H1 (cell line): ENCODE data around the gene CASK. TPM values are rescaled to one million over a fixed set of nuclear protein-coding genes. Genes with fewer than 3 reads are reported as not detected.

ENCODE experiments used
- CTCF ChIA-PET: fragments of 300-600 bp; sonication (Branson Sonifier 250); formaldehyde crosslinking; loops from one replicate; lab custom pipeline; 2021; ENCODE audit not compliant: partially characterized antibody; lab: Charles Lee
- POLR2A ChIA-PET: fragments of 300-600 bp; sonication (Branson Sonifier 250); formaldehyde crosslinking; loops from one replicate; lab custom pipeline; 2021; ENCODE audit warnings: inconsistent platforms; ENCODE audit not compliant: partially characterized antibody; lab: Charles Lee
- DNase-seq, 2 experiments: peaks; one replicate each; pipeline versions ENCODE4 v3.0.0 to v3.0.0-alpha.2; 2010 to 2022; ENCODE audit warnings: low spot score in 2 of 2, low read depth in 1 of 2, mixed read lengths in 1 of 2
- FAIRE-seq: peaks from 2 replicates; lab custom pipeline; 2011; peaks lifted over from hg19 to GRCh38; lab: Jason Lieb, UNC
- H2AFZ ChIP-seq: 2 replicates; pipeline ENCODE4 v1.8.1; 2012; ENCODE audit warnings: low read length, inconsistent platforms
- H2AK5ac ChIP-seq: 2 replicates; pipeline ENCODE4 v1.6.1; 2013; ENCODE audit warnings: low read depth, low read length
- H2BK120ac ChIP-seq: replicated peaks from 2 replicates; pipeline ENCODE3; 2013; ENCODE audit warnings: low read depth, low read length, inconsistent platforms
- H2BK12ac ChIP-seq: 2 replicates; pipeline ENCODE4 v1.6.1; 2013; ENCODE audit warnings: low read depth, low read length
- H2BK15ac ChIP-seq: 2 replicates; pipeline ENCODE4 v1.6.1; 2013; ENCODE audit warnings: low read length
- H2BK20ac ChIP-seq: 2 replicates; pipeline ENCODE4 v1.6.1; 2013; ENCODE audit warnings: low read length
- H2BK5ac ChIP-seq: 2 replicates; pipeline ENCODE4 v1.6.1; 2013; ENCODE audit warnings: low read depth, low read length
- H3K14ac ChIP-seq: 2 replicates; pipeline ENCODE4 v1.6.1; 2013; ENCODE audit warnings: inconsistent platforms; ENCODE audit not compliant: insufficient read length
- H3K18ac ChIP-seq: 2 replicates; pipeline ENCODE4 v1.6.1; 2013; ENCODE audit warnings: low read length; ENCODE audit errors: extremely low read depth
- H3K23ac ChIP-seq: 2 replicates; pipeline ENCODE4 v1.6.1; 2013; ENCODE audit warnings: inconsistent platforms; ENCODE audit not compliant: insufficient read length
- H3K23me2 ChIP-seq: 2 replicates; pipeline ENCODE4 v1.6.1; 2013; ENCODE audit warnings: low read depth, low read length
- H3K27ac ChIP-seq: 2 replicates; pipeline ENCODE4 v1.6.1; 2011; ENCODE audit warnings: low read depth, low read length, inconsistent platforms
- H3K27me3 ChIP-seq, 4 experiments: replicated peaks in 1 of 4; 1 replicate in 1 of 4; 2 replicates in 3 of 4; pipeline versions ENCODE4 v1.6.1 to v1.8.1; 2011 to 2013; ENCODE audit warnings: low read length in 3 of 4, mild to moderate bottlenecking in 3 of 4, inconsistent platforms in 2 of 4, mixed read lengths in 2 of 4, moderate library complexity in 1 of 4; ENCODE audit not compliant: control insufficient read depth in 3 of 4, insufficient read depth in 3 of 4; ENCODE audit errors: extremely low read depth in 1 of 4
- H3K36me3 ChIP-seq, 4 experiments: 2 replicates each; pipeline versions ENCODE4 v1.6.1 to v1.8.1; 2011 to 2013; ENCODE audit warnings: mild to moderate bottlenecking in 4 of 4, low read length in 3 of 4, moderate library complexity in 2 of 4, control low read depth in 1 of 4, inconsistent platforms in 1 of 4; ENCODE audit not compliant: insufficient read depth in 4 of 4, control insufficient read depth in 2 of 4
- H3K4ac ChIP-seq: replicated peaks from 2 replicates; pipeline ENCODE3; 2013; ENCODE audit warnings: low read length, low read depth, mixed read lengths, inconsistent platforms; ENCODE audit not compliant: insufficient read length
- H3K4me1 ChIP-seq, 4 experiments: replicated peaks in 1 of 4; 1 replicate in 1 of 4; 2 replicates in 3 of 4; pipeline versions ENCODE4 v1.6.1 to v1.8.1; 2011 to 2013; ENCODE audit warnings: low read length in 3 of 4, inconsistent platforms in 2 of 4, mixed read lengths in 1 of 4; ENCODE audit not compliant: insufficient read depth in 4 of 4, control insufficient read depth in 3 of 4
- H3K4me2 ChIP-seq, 2 experiments: 2 replicates each; pipeline versions ENCODE4 v1.6.1 to v1.8.1; 2011 to 2013; ENCODE audit warnings: low read depth in 2 of 2, low read length in 2 of 2, control low read depth in 1 of 2, inconsistent platforms in 1 of 2, mild to moderate bottlenecking in 1 of 2; ENCODE audit not compliant: insufficient read depth in 1 of 2
- H3K4me3 ChIP-seq, 4 experiments: fragments of 200-600, 300-600 bp in 1 of 4; sonication (generic), shearing (Covaris generic), sonication (Bioruptor Twin) in 1 of 4; 2 replicates each; pipeline versions ENCODE4 v1.5.1 to v1.8.1; 2011 to 2016; ENCODE audit warnings: low read length in 4 of 4, low read depth in 3 of 4, control low read depth in 2 of 4, inconsistent platforms in 2 of 4, mild to moderate bottlenecking in 2 of 4, mixed read lengths in 1 of 4, moderate library complexity in 1 of 4; ENCODE audit not compliant: insufficient read depth in 2 of 4; ENCODE audit errors: extremely low read depth in 1 of 4
- H3K56ac ChIP-seq: replicated peaks from 2 replicates; pipeline ENCODE3; 2013; ENCODE audit warnings: low read depth, mild to moderate bottlenecking, mixed read lengths, low read length, inconsistent platforms; ENCODE audit not compliant: insufficient read length
- H3K79me1 ChIP-seq: 2 replicates; pipeline ENCODE4 v1.6.1; 2013; ENCODE audit warnings: low read depth, low read length, control low read depth
- H3K79me2 ChIP-seq, 2 experiments: 2 replicates each; pipeline versions ENCODE4 v1.6.1 to v1.8.1; 2012 to 2013; ENCODE audit warnings: low read length in 2 of 2, mild to moderate bottlenecking in 2 of 2, inconsistent platforms in 1 of 2; ENCODE audit not compliant: insufficient read depth in 2 of 2, control insufficient read depth in 1 of 2
- H3K9ac ChIP-seq, 4 experiments: replicated peaks in 1 of 4; 1 replicate in 1 of 4; 2 replicates in 3 of 4; pipeline versions ENCODE4 v1.6.1 to v1.8.1; 2011 to 2013; ENCODE audit warnings: low read depth in 3 of 4, low read length in 3 of 4, control low read depth in 2 of 4, mild to moderate bottlenecking in 2 of 4, moderate library complexity in 2 of 4, inconsistent platforms in 1 of 4; ENCODE audit errors: extremely low read depth in 1 of 4
- H3K9me3 ChIP-seq, 2 experiments: 2 replicates each; pipeline versions ENCODE4 v1.6.1 to v1.8.1; 2012 to 2013; ENCODE audit warnings: mild to moderate bottlenecking in 2 of 2, moderate library complexity in 2 of 2, control low read depth in 1 of 2, inconsistent platforms in 1 of 2, low read depth in 1 of 2, low read length in 1 of 2, mixed read lengths in 1 of 2; ENCODE audit not compliant: insufficient read depth in 2 of 2
- H4K20me1 ChIP-seq, 2 experiments: replicated peaks in 1 of 2; 2 replicates each; pipeline versions ENCODE3 to v1.8.1; 2011 to 2013; ENCODE audit warnings: inconsistent platforms in 2 of 2, low read length in 2 of 2, mild to moderate bottlenecking in 1 of 2; ENCODE audit not compliant: insufficient read depth in 2 of 2, control insufficient read depth in 1 of 2
- H4K5ac ChIP-seq: 2 replicates; pipeline ENCODE4 v1.6.1; 2013; ENCODE audit warnings: low read length, low read depth, mixed read lengths, inconsistent platforms; ENCODE audit not compliant: insufficient read length
- H4K8ac ChIP-seq: 2 replicates; pipeline ENCODE4 v1.8.0; 2013; ENCODE audit warnings: mild to moderate bottlenecking, moderate library complexity, low read length, inconsistent platforms; ENCODE audit not compliant: insufficient read depth; ENCODE audit errors: extremely low read depth
- H4K91ac ChIP-seq: replicated peaks from 2 replicates; pipeline ENCODE3; 2013; ENCODE audit warnings: low read length, mixed read lengths, inconsistent platforms; ENCODE audit not compliant: insufficient read length
- BACH1 ChIP-seq: IDR thresholded peaks from 2 replicates; pipeline ENCODE4 v1.6.1; 2012; ENCODE audit warnings: low read length, improper control_type of control experiment
- CBX5 ChIP-seq: fragments of 300-800, 300-1000 bp; sonication (generic); IDR thresholded peaks from 2 replicates; pipeline ENCODE4 v1.7.1; 2016; ENCODE audit warnings: antibody characterized with exemption, low read length, low read depth
- EGR1 ChIP-seq: IDR thresholded peaks from 2 replicates; pipeline ENCODE4 v1.6.1; 2011; ENCODE audit warnings: low read depth, low read length, borderline replicate concordance
- GABPA ChIP-seq: IDR thresholded peaks from 2 replicates; pipeline ENCODE4 v1.6.1; 2011; ENCODE audit warnings: mild to moderate bottlenecking, low read length, moderate library complexity, borderline replicate concordance; ENCODE audit not compliant: insufficient read depth
- PHF8 ChIP-seq: fragments of 200-600 bp; sonication (generic); conservative IDR thresholded peaks from 2 replicates; pipeline ENCODE4 v1.7.1; 2012; ENCODE audit warnings: low read depth, mild to moderate bottlenecking, inconsistent platforms, low read length, moderate library complexity
- RBBP5 ChIP-seq: IDR thresholded peaks from 2 replicates; pipeline ENCODE4 v1.7.1; 2012; ENCODE audit warnings: low read depth, mild to moderate bottlenecking, inconsistent platforms, low read length, moderate library complexity, borderline replicate concordance
- RNF2 ChIP-seq: fragments of 200-900, 300-1000 bp; sonication (generic); IDR thresholded peaks from 2 replicates; pipeline ENCODE4 v1.7.1; 2016; ENCODE audit warnings: borderline replicate concordance, low read depth, mild to moderate bottlenecking, antibody characterized with exemption, low read length; ENCODE audit not compliant: poor library complexity, severe bottlenecking; ENCODE audit errors: missing control alignments
- RXRA ChIP-seq: IDR thresholded peaks from 2 replicates; pipeline ENCODE4 v1.6.1; 2011; ENCODE audit warnings: low read depth, mild to moderate bottlenecking, low read length, moderate library complexity; ENCODE audit not compliant: insufficient read depth
- WGBS, 2 experiments: shearing (Covaris generic) in 1 of 2; methylation state at CpG; one replicate each; pipeline versions ENCODE4 v1.1.6 to v1.1.7; 2013 to 2015; ENCODE audit warnings: low lambda C conversion rate in 2 of 2, mixed read lengths in 2 of 2, inconsistent platforms in 1 of 2, low coverage in 1 of 2, missing lambda C conversion rate in 1 of 2; ENCODE audit not compliant: insufficient replicate concordance in 2 of 2, insufficient coverage in 1 of 2, insufficient read length in 1 of 2; ENCODE audit errors: extremely low coverage in 1 of 2, missing lambda C conversion rate in 1 of 2; 5-methylcytosine and 5-hydroxymethylcytosine counted together
- polyA plus RNA-seq, 7 experiments: library from polyadenylated mRNA; depleted of rRNA in 3 of 7; stranded (reverse) in 5 of 7; unstranded in 2 of 7; fragments of >200 nt in 5 of 7; fragments of 200-250 nt in 2 of 7; gene quantifications; 1 replicate in 5 of 7; 2 replicates in 1 of 7; 4 replicates in 1 of 7; pipeline versions ENCODE4 v1.2.1 to v1.2.3, GENCODE V29; 2011 to 2013; ENCODE audit warnings: missing spikeins in 2 of 7, mixed read lengths in 2 of 7
- total RNA-seq: library from RNA; stranded (reverse); fragmentation: NEBNext Ultra II Directional; extraction: Animal tissue kit (Norgen Biotek cat#: 25700); gene quantifications from 2 replicates; pipeline ENCODE4 v1.2.1, GENCODE V29; 2021

The CASK gene
- total and polyA plus RNA-seq, 2 of the 8 experiments (the other 6 are each of a cell fraction or from before 2014, with no cell fraction given): 21.6 to 55.1 TPM

DNA sequence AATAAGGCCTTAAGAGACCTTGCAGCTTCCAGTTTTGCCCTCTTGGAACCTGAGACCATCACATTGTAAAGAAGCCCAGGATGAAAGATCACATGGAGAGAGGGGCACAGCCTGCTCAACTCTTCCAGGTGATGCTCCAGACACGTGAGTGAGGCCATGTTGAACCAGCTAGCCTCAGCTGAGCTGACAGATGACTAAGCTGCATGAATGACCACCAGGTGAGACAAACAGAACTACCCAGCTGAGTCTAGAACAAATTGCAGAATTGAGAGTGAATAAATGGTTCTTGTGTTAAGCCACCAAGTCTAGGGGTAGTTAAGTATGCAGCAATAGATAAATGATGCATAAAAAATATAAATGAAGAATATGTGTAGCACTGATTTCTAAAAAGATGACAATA lies 216.1 kb downstream of the CASK start:
- FAIRE-seq (no peak), DNase-seq (no peak)
- TF ChIP-seq GABPA: no peak
- TF ChIP-seq BACH1: no peak
- no peak for TF ChIP-seq PHF8
- TF ChIP-seq RXRA: no peak
- TF ChIP-seq CBX5: no peak
- TF ChIP-seq RBBP5: no peak
- TF ChIP-seq EGR1: no peak
- TF ChIP-seq RNF2: no peak
- Histone ChIP-seq H3K79me1 (no peaks in the 10 kb centered on the region), H2BK20ac (no peak overlapping the region), H3K23ac (no peak overlapping the region), H3K23me2 (no peaks in the 10 kb centered on the region), H3K9ac (no peak overlapping the region), H2BK120ac (no peak overlapping the region), H4K5ac (no peak overlapping the region), H3K36me3 (no peaks in the 10 kb centered on the region), H3K4me1 (peaks cover 0 to 8% (median 0%) of the 10 kb centered on the region in 4 experiments; a peak in 4 of 7 replicates), H3K18ac (no peak overlapping the region), H4K20me1 (no peaks in the 10 kb centered on the region), H3K4me2 (no peak overlapping the region), H2BK12ac (no peak overlapping the region), H3K27me3 (no peaks in the 10 kb centered on the region), H2BK15ac (no peak overlapping the region), H4K91ac (no peak overlapping the region), H3K56ac (no peak overlapping the region), H3K79me2 (no peaks in the 10 kb centered on the region), H2BK5ac (no peak overlapping the region), H3K4me3 (no peak overlapping the region), H4K8ac (no peak overlapping the region), H3K27ac (no peak overlapping the region), H2AFZ (no peak overlapping the region), H2AK5ac (no peak overlapping the region), H3K14ac (no peak overlapping the region), H3K4ac (no peak overlapping the region), H3K9me3 (no peaks in the 10 kb centered on the region)
- ChIA-PET CTCF (interaction anchor here (1.0 to 1.3 kb wide), 2 partner anchors 11 to 22 kb away, joined by 3 to 4 read pairs; no protein-coding TSS in a partner anchor), POLR2A (no interaction called here)
- WGBS, 2 experiments: 100% methylated on average over 1 of the region's 1 CpG; no CpG with 5 or more reads in 1 of the 2 experiments
